ENCODE data around the gene CSTF2T. TPM values are rescaled to one million over a fixed set of nuclear protein-coding genes. Genes with fewer than 3 reads are reported as not detected.

CSTF2T gene
- 11.6 TPM for total RNA-seq

GRCh38 chr10:51699475-51700227 lies at the start of gene CSTF2T:
Gene CSTF2T, minus strand, starts transcription at chr10:51699595. Its CDS starts 46 bp downstream, at chr10:51699549.
- intact Hi-C loops (cut with DNase I): loop anchor here (5.0 to 10.0 kb wide), 3 partner anchors 57 to 263 kb away; no protein-coding TSS in a partner anchor
- H3K4me1 ChIP-seq: peaks cover 11 to 42% of the 10 kb centered on the region in 2 donors
- no peaks in the 10 kb centered on the region for H3K27me3 ChIP-seq
- peak within 1 kb of the TSS; percentile 67 to 71 for H3K4me3 ChIP-seq
- DNase-seq (ENCODE audit: low spot score in 2 of 2): peak; percentile 68 to 93
- no peak for TF ChIP-seq CTCF (IDR thresholded peaks at IDR 0.05)
- H3K27ac ChIP-seq: peak within 1 kb of the TSS; percentile 82 to 94
- H3K9me3 ChIP-seq: no peaks in the 10 kb centered on the region
- peaks cover 0 to 7% of the 10 kb centered on the region in 2 donors for H3K36me3 ChIP-seq

GRCh38 chr10:51748959-51749358 lies 49.6 kb upstream of the CSTF2T start:
- peaks cover 5 to 12% of the 10 kb centered on the region in 2 donors for H3K4me1 ChIP-seq
- no peaks in the 10 kb centered on the region for H3K27me3 ChIP-seq
- H3K4me3 ChIP-seq: no peak overlapping the region
- no peaks in the 10 kb centered on the region for H3K9me3 ChIP-seq
- H3K36me3 ChIP-seq: no peaks in the 10 kb centered on the region
- intact Hi-C loops (cut with DNase I): loop anchor here (5.0 kb wide), 1 partner anchor 33 kb away; no protein-coding TSS in a partner anchor
- TF ChIP-seq CTCF (IDR thresholded peaks at IDR 0.05): no peak
- DNase-seq (ENCODE audit: low spot score in 2 of 2): no peak
- peak overlapping the region; percentile 13 to 59 for H3K27ac ChIP-seq

GRCh38 chr10:51747216-51747615 lies 47.8 kb upstream of the CSTF2T start:
- intact Hi-C loops (cut with DNase I): loop anchor here (5.0 kb wide), 1 partner anchor 35 kb away; no protein-coding TSS in a partner anchor
- Histone ChIP-seq H3K27me3 (no peaks in the 10 kb centered on the region), H3K9me3 (no peaks in the 10 kb centered on the region), H3K4me1 (peaks cover 5 to 12% of the 10 kb centered on the region in 2 donors), H3K4me3 (no peak overlapping the region), H3K27ac (peak overlapping the region in 1 of 2 donors; percentile 10), H3K36me3 (no peaks in the 10 kb centered on the region)
- TF ChIP-seq CTCF (IDR thresholded peaks at IDR 0.05): no peak
- no peak for DNase-seq (ENCODE audit: low spot score in 2 of 2)

GRCh38 chr10:51745397-51745796 lies 46.0 kb upstream of the CSTF2T start:
- Histone ChIP-seq H3K27ac (no peak overlapping the region), H3K4me1 (peaks cover 5 to 12% of the 10 kb centered on the region in 2 donors), H3K27me3 (no peaks in the 10 kb centered on the region), H3K36me3 (no peaks in the 10 kb centered on the region), H3K4me3 (no peak overlapping the region), H3K9me3 (no peaks in the 10 kb centered on the region)
- DNase-seq (ENCODE audit: low spot score in 2 of 2): no peak
- TF ChIP-seq CTCF (IDR thresholded peaks at IDR 0.05): no peak
- intact Hi-C loops (cut with DNase I): loop anchor here (5.0 kb wide), 1 partner anchor 37 kb away; no protein-coding TSS in a partner anchor

- H3K9me3 ChIP-seq: no peaks in the 10 kb centered on the region
- peaks cover 3 to 8% of the 10 kb centered on the region in 2 donors for H3K4me1 ChIP-seq
- no peak overlapping the region for H3K4me3 ChIP-seq
- no peak for DNase-seq (ENCODE audit: low spot score in 2 of 2)
- intact Hi-C loops (cut with DNase I): no loop called here
- H3K27ac ChIP-seq: peak overlapping the region in 1 of 2 donors; percentile 65
- no peaks in the 10 kb centered on the region for H3K36me3 ChIP-seq
- H3K27me3 ChIP-seq: no peaks in the 10 kb centered on the region
- no peak for TF ChIP-seq CTCF (IDR thresholded peaks at IDR 0.05)
Measured at GRCh38 chr10:51744235-51745000, 45.0 kb upstream of the CSTF2T start.

All from ascending aorta (tissue), 2 donors.